OCI-LY7 (cell line): ENCODE results near the gene FMO4. TPM values are rescaled to one million over a fixed set of nuclear protein-coding genes. Genes with fewer than 3 reads are reported as not detected.

ENCODE experiments used
- BruUV-seq: library from RNA; stranded (reverse); fragments of 400-500 nt; replicated peaks from 2 replicates; lab custom pipeline; 2021; lab: Mats Ljungman, UMichigan
- CTCF ChIA-PET: fragments of 300-600 bp; sonication (Branson Sonifier 250); formaldehyde crosslinking; loops from one replicate; lab custom pipeline; 2022; ENCODE audit warnings: antibody characterized with exemption; ENCODE audit not compliant: unreplicated experiment; lab: Charles Lee
- POLR2A ChIA-PET: fragments of 300-600 bp; sonication (Branson Sonifier 250); formaldehyde crosslinking; loops from one replicate; lab custom pipeline; 2022; ENCODE audit warnings: antibody characterized with exemption; lab: Charles Lee
- DNase-seq: peaks from one replicate; pipeline ENCODE4 v3.0.0-alpha.2; 2015; ENCODE audit warnings: low spot score
- H2AFZ ChIP-seq: fragments of 200-600 bp; sonication (generic), shearing (Covaris generic); 2 replicates; pipeline ENCODE4 v1.6.1; 2014; ENCODE audit warnings: mild to moderate bottlenecking, antibody characterized with exemption, low read length, moderate library complexity
- H3K27ac ChIP-seq: fragments of 200-600 bp; sonication (generic); 2 replicates; pipeline ENCODE4 v1.5.1; 2014; ENCODE audit warnings: mixed run types, low read depth, mild to moderate bottlenecking, moderate library complexity, low read length, inconsistent platforms; ENCODE audit not compliant: poor library complexity, severe bottlenecking
- H3K36me3 ChIP-seq: fragments of 200-600 bp; sonication (generic); 2 replicates; pipeline ENCODE4 v1.6.1; 2014; ENCODE audit warnings: mild to moderate bottlenecking, antibody characterized with exemption, low read length, moderate library complexity, mixed read lengths; ENCODE audit not compliant: insufficient read depth
- H3K4me1 ChIP-seq: fragments of 200-600 bp; sonication (generic); 2 replicates; pipeline ENCODE4 v1.5.1; 2014; ENCODE audit warnings: mild to moderate bottlenecking, low read length; ENCODE audit not compliant: insufficient read depth, poor library complexity, severe bottlenecking
- H3K4me2 ChIP-seq: fragments of 200-600 bp; sonication (generic); 2 replicates; pipeline ENCODE4 v1.6.1; 2014; ENCODE audit warnings: mild to moderate bottlenecking, low read length
- H3K4me3 ChIP-seq: fragments of 200-600 bp; sonication (generic); 2 replicates; pipeline ENCODE4 v1.5.1; 2014; ENCODE audit warnings: mild to moderate bottlenecking, low read depth, low read length; ENCODE audit not compliant: poor library complexity, severe bottlenecking
- H3K79me2 ChIP-seq: fragments of 200-600 bp; sonication (generic); 2 replicates; pipeline ENCODE4 v1.6.1; 2016; ENCODE audit warnings: low read depth, mild to moderate bottlenecking, low read length, moderate library complexity, mixed read lengths; ENCODE audit not compliant: insufficient read depth
- H3K9me2 ChIP-seq: fragments of 200-600 bp; sonication (generic); 2 replicates; pipeline ENCODE4 v1.6.1; 2016; ENCODE audit warnings: mild to moderate bottlenecking, low read length, mixed read lengths; ENCODE audit not compliant: insufficient read depth
- H3K9me3 ChIP-seq: fragments of 200-600 bp; sonication (generic); 2 replicates; pipeline ENCODE4 v1.6.1; 2014; ENCODE audit warnings: mild to moderate bottlenecking, mixed run types, low read length, mixed read lengths
- H4K20me1 ChIP-seq: fragments of 200-600 bp; sonication (generic); 2 replicates; pipeline ENCODE4 v1.6.1; 2014; ENCODE audit warnings: mild to moderate bottlenecking, antibody characterized with exemption, low read length, moderate library complexity, mixed read lengths; ENCODE audit not compliant: insufficient read depth
- EZH2phosphoT487 ChIP-seq: fragments of 200-600 bp; sonication (generic); IDR thresholded peaks from 2 replicates; pipeline ENCODE4 v1.6.1; 2018; ENCODE audit warnings: low read depth, borderline replicate concordance, mild to moderate bottlenecking, mixed run types, antibody characterized with exemption, low read length, moderate library complexity, mixed read lengths
- intact Hi-C: fragments of 100-400 bp; cut with micrococcal nuclease; formaldehyde crosslinking; loops from one replicate; pipeline ENCODE4 v1.10.0; 2022; ENCODE audit not compliant: unreplicated experiment
- total RNA-seq, 2 experiments: library from RNA; depleted of rRNA in 1 of 2; stranded (reverse); fragments of >200 nt in 1 of 2; shearing (Covaris generic) in 1 of 2; gene quantifications; 2 replicates each; pipeline ENCODE4 v1.2.3, GENCODE V29; 2014 to 2022
- TF ChIP-seq, protein P1 (sequence below): fragments of 200-600 bp; sonication (generic); conservative IDR thresholded peaks from 2 replicates; pipeline ENCODE4 v1.5.1; 2014; ENCODE audit warnings: mild to moderate bottlenecking, antibody characterized with exemption, low read length, moderate library complexity, mixed read lengths

FMO4 gene
- total RNA-seq, 2 experiments from 2014 or later: 4.0 to 4.8 TPM

DNA sequence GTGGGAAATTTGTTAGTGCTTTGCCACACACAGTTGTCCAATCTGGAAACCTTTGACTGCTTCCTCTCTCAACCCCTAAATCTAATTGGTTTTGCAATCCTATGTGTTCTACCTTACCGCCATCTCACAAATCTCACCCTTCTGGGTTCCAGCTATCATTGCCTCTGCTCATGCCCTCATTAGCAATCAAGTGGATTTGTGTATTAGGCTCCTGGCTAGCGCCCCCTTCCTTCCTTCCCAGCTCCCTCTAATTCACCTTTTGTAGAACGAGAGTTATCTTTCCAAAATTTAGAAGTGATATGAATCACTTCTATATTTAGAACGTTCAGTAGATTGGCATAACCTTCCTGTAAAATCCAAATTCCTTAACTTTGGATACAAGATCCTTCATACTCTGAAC is 47.1 kb upstream of the FMO4 start:
- no peak for DNase-seq
- Histone ChIP-seq H3K9me3 (no peaks in the 10 kb centered on the region), H3K9me2 (no peaks in the 10 kb centered on the region), H3K4me3 (no peak overlapping the region), H4K20me1 (no peaks in the 10 kb centered on the region), H3K36me3 (no peaks in the 10 kb centered on the region), H3K79me2 (no peaks in the 10 kb centered on the region), H2AFZ (no peak overlapping the region), H3K4me2 (no peak overlapping the region), H3K27ac (no peak overlapping the region), H3K4me1 (no peaks in the 10 kb centered on the region)
- ChIA-PET POLR2A (interaction anchor here (0.6 to 1.4 kb wide), 2 partner anchors 10 to 12 kb away, joined by 3 to 4 read pairs; no protein-coding TSS in a partner anchor), CTCF (no interaction called here)
- no TSS peak for BruUV-seq
- intact Hi-C loops: no loop called here
- TF ChIP-seq, protein P1, sequence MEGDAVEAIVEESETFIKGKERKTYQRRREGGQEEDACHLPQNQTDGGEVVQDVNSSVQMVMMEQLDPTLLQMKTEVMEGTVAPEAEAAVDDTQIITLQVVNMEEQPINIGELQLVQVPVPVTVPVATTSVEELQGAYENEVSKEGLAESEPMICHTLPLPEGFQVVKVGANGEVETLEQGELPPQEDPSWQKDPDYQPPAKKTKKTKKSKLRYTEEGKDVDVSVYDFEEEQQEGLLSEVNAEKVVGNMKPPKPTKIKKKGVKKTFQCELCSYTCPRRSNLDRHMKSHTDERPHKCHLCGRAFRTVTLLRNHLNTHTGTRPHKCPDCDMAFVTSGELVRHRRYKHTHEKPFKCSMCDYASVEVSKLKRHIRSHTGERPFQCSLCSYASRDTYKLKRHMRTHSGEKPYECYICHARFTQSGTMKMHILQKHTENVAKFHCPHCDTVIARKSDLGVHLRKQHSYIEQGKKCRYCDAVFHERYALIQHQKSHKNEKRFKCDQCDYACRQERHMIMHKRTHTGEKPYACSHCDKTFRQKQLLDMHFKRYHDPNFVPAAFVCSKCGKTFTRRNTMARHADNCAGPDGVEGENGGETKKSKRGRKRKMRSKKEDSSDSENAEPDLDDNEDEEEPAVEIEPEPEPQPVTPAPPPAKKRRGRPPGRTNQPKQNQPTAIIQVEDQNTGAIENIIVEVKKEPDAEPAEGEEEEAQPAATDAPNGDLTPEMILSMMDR: no peak; the same call in 1 of the 2 replicates
- no peak for TF ChIP-seq EZH2phosphoT487

DNA sequence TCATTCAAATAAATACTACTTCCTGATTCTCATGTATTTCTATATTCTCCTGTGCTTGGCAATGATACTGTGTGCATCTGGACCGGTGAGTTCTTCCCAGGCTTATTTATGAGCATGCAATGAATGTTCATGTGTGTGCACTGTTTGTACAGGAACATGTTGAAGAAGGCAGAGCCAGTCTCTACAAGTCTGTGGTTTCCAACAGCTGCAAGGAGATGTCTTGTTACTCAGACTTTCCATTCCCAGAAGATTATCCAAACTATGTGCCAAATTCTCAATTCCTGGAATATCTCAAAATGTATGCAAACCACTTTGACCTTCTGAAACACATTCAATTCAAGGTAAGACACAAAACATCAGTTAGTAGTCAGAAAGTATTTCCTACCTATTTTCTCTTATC is 46.6 kb upstream of the FMO4 start:
- H3K4me1 ChIP-seq: no peaks in the 10 kb centered on the region
- no peak overlapping the region for H3K4me2 ChIP-seq
- TF ChIP-seq EZH2phosphoT487: no peak
- TF ChIP-seq, protein P1: no peak
- no TSS peak for BruUV-seq
- intact Hi-C loops: no loop called here
- DNase-seq: no peak
- no peaks in the 10 kb centered on the region for H3K9me2 ChIP-seq
- H3K79me2 ChIP-seq: no peaks in the 10 kb centered on the region
- no peak overlapping the region for H2AFZ ChIP-seq
- no peaks in the 10 kb centered on the region for H3K36me3 ChIP-seq
- no peak overlapping the region for H3K4me3 ChIP-seq
- H4K20me1 ChIP-seq: no peaks in the 10 kb centered on the region
- no peaks in the 10 kb centered on the region for H3K9me3 ChIP-seq
- CTCF ChIA-PET: no interaction called here
- POLR2A ChIA-PET: interaction anchor here (0.9 kb wide), 1 partner anchor 14 kb away, joined by 4 read pairs; no protein-coding TSS in a partner anchor
- no peak overlapping the region for H3K27ac ChIP-seq

DNA sequence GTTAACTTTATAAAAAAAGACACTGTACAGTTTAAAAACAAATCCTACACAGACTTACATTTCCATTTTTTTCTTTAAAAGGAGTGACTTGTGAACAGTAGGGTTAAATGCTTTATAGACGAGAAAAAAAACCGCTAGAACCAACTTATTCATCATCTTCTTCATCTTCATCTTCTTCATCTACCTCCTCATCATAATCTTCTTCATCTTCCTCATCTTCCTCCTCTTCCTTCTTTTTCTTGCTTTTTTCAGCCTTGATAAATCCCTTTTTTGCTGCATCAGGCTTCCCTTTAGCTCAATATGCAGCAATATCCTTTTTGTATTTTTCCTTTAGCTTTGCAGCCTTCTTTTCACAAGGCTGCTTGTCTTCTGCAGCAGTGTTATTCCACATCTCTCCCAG is 43.2 kb upstream of the FMO4 start:
- Histone ChIP-seq H3K9me3 (no peaks in the 10 kb centered on the region), H4K20me1 (no peaks in the 10 kb centered on the region), H3K4me2 (no peak overlapping the region), H2AFZ (0 out of 2 replicates have a peak overlapping the region, but pooled peaks have one; percentile 1), H3K79me2 (no peaks in the 10 kb centered on the region), H3K9me2 (no peaks in the 10 kb centered on the region), H3K4me1 (no peaks in the 10 kb centered on the region), H3K36me3 (no peaks in the 10 kb centered on the region), H3K4me3 (no peak overlapping the region), H3K27ac (no peak overlapping the region)
- CTCF ChIA-PET: interaction anchor here (0.6 to 1.2 kb wide), 2 partner anchors 15 to 43 kb away, joined by 3 read pairs; no protein-coding TSS in a partner anchor
- POLR2A ChIA-PET: interaction anchor here (0.7 to 1.3 kb wide), 2 partner anchors 9 to 12 kb away, joined by 4 to 6 read pairs; no protein-coding TSS in a partner anchor
- TF ChIP-seq, protein P1: no peak
- TF ChIP-seq EZH2phosphoT487: no peak
- intact Hi-C loops: no loop called here
- no peak for DNase-seq
- BruUV-seq: no TSS peak
